Activated CD4-positive, alpha-beta T cell treated with anti-CD3 and anti-CD28 coated beads, Interleukin-2, amount 50 U/mL, for 24 hours (primary cell): ENCODE data around the gene FAM120C.

Source experiments
- DNase-seq, 2 donors: peaks; one replicate each; pipeline ENCODE4 v3.0.0-alpha.2; 2020; ENCODE audit warnings: low read depth in 1 of 2, low spot score in 1 of 2

FAM120C gene

GRCh38 chrX:54171091-54171490 is 12.0 kb downstream of the FAM120C start:
- no peak for DNase-seq

DNA sequence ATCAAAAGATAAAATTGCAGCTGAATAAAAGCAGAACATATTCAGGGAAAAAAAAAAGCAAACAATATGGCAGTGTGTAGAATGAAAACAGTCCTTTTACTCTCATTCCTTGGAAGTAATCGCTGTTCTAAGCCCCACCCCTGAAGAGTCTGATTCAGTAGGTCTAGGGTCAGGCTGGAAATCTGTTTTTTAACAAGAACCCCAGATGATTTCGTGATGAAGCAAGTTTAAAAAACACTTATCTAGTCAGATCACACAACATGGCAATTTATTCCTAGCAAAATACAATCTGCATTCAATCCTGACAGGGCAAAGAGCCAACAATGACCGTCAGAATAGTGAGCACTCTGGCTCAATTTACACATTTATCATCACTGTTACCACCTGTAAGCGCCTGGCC is 16.1 kb downstream of the FAM120C start:
- no peak for DNase-seq

DNA sequence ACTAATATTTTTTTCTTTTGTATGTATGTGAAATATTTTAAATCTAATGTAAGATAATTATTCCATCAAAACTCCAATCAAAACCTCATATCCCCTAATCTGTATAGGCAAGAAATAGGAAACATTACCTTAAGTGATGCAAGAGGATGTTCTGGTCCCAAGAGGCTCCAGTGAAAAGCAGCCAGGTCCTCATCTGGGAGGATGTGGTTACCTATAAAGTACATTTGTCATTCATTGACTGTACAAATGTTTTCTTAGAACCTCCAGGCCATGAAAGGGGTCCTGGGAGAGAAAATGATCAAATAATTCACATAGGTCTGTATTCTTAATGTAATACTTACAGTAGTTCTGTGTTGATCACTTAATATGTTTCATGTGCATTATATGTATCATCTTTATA is 25.5 kb downstream of the FAM120C start:
- DNase-seq, result no peak

DNA sequence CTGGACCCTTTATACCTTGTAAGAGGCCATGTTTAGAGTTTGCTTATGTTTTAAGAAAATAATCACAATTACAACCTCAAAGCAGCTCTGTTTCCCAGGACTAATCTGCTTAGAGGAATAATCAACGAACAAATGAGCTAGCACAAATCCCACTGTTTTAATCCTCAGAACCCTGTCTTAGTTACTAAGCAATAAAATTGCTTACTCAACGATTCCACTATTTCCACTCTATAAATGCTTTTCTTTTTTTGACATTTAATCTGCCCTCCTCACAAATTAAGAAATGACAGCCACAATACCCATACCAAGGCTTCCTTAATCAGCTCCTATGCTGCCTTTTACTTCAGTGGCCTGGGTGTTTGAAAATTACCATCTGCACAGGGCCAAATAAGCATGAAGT is 48.8 kb downstream of the FAM120C start:
- no peak for DNase-seq

- no peak for DNase-seq
Measured at GRCh38 chrX:54116391-54116790, 66.7 kb downstream of the FAM120C start.

DNA sequence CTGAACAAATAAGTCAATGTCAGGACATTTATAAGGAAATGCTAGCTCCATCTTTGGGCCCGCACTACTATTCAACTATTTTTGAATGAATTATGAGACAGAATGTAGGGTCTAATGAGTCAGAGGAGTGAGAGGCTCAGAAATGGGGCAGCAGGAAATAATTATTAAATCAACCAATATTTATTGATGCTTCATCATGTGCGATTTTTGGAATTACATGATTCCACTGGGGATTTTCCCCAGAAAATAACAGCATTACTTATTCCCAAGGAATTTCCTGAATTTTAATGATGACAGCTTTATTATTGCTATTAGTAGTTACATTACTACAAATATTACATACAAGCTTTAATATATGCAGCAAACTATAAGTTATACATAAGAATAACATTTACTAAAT is 89.5 kb downstream of the FAM120C start:
- DNase-seq, result no peak

DNA sequence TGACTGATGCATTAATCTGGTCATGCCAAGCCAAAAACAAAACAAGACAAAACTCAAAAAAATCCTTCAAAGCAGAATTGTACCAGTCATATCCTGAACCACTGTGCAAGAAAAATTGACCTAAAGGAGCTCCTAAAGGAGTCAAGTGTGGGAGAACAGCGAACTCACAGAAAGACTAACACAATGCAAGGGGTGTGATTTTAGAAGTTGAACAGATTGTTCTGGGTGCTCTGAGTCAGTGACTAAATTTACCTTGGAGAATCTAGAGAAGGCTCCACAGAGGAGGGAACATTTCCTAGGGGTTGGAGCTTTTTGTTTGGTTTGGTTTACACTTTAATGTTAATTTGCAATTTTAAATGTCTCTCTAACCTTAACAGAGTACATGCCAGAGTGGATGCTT is 89.9 kb downstream of the FAM120C start:
- DNase-seq, result no peak

- no peak for DNase-seq
Measured at GRCh38 chrX:54090880-54091279, 92.2 kb downstream of the FAM120C start.

DNA sequence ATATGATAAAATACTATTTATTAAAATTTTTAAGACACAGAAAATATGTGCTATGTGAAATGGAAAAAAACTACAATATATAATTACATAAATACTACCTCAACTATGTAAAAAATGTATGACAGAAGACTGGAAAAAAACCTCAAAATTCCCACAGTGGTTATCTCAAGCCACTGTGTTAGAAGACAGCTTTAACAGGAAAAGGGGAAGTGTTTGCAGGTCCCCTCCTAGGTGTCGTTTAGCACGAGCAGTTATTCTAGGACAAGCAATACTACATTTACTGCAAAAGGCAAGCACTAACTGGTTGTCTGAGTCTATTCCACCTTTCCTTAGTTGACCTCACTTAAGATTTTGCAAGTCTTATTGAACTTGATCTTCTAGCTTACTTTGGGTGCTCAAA is 93.9 kb downstream of the FAM120C start:
- no peak for DNase-seq

- no peak for DNase-seq
Measured at GRCh38 chrX:54087661-54088060, 95.4 kb downstream of the FAM120C start.

GRCh38 chrX:54085666-54086065 is 97.4 kb downstream of the FAM120C start:
- no peak for DNase-seq

DNA sequence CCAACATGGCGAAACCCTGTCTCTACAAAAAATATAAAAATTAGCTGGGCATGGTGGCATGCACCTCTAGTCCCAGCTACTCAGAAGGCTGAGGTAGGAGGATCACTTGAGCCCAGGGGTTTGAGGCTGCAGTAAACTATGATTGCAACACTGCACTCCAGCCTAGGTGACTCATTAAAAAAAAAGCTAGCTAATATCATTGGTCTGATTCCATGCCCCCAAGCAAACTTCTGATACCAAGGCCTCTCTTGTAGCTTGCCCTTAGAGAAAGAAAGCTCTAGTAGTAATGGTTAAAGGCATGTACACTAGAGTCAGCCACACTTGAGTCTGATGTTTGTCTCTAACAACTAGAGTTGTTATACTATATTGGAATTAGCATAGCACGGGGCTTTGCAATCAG is 106.2 kb downstream of the FAM120C start:
- DNase-seq, result no peak

- DNase-seq, result no peak
Measured at GRCh38 chrX:54074826-54075225, 108.2 kb downstream of the FAM120C start.

DNA sequence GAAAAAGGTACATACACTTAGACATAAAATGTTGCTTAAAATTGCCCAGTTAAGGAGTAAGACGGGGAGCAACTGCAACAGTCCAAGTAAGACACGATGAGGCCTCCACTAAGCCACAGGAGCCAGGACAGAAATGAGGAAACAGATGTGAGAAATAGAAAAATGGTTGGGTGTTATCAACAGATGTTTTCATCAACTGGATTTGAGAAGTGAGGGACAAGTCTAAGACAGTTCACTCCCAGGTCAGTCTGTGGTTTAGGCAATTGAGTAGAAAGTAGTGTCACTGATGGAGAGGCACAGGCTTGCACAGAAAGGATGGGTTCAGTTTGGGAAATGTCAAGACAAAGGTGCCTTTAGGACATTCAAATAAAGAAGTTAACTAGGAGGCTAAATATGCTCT is 115.3 kb downstream of the FAM120C start:
- DNase-seq, result no peak

DNA sequence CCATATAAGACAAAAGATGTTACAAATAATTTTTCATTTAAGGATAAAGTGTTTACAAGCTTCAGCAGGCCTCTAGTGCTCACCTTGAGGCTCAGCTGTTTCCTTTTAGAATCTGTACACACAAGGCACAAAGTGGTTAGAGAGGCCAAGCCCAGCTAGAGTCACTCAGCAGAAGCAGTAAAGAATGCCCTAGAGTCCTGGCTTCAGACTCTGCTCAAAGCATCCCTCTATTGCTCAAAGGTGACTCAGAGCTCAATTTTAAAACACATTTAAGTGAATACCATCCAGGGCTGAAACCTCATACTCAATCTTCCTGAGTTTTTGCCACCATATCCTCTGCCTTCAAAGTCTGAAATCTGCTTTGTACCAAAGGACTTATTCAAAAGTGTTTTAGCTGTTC is 116.2 kb downstream of the FAM120C start:
- no peak for DNase-seq

DNA sequence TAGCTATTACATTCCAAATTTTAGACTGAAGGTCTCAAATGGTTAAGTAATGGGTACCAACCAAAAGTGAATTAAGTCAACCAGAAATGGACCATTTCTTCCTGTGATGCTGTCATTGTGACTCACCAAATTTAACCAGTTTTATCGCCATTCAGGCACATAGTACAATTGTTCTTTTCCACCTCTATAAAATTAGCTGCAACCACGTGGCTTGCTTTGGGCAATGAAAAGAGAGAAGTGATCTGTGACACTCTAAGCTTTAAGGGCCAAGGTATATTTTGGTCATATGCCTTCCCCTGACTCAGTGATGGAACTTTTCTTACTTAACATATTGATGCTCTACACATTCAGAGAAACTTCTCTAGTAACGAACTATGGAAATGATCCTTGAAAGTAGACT is 118.5 kb downstream of the FAM120C start:
- DNase-seq, result no peak

DNA sequence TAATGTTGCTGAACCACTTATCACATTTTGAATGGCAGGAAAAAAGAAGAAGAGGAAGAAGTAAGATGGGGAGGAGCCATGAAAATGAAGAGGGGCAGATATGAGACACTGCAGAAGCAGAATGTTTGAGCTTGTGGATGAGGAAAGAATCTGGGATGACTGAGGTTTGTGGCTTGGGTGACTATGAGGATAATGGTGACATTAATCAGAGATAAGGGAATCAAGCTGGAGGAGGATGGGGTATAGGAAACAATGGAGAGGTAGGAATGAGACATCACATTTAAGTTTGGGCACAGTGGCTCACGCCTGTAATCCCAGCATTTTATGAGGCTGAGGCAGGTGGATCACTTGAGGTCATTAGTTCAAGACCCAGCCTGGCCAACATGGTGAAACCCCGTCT is 119.7 kb downstream of the FAM120C start:
- DNase-seq, result no peak

GRCh38 chrX:54049801-54050200 is 133.3 kb downstream of the FAM120C start:
- no peak for DNase-seq

DNA sequence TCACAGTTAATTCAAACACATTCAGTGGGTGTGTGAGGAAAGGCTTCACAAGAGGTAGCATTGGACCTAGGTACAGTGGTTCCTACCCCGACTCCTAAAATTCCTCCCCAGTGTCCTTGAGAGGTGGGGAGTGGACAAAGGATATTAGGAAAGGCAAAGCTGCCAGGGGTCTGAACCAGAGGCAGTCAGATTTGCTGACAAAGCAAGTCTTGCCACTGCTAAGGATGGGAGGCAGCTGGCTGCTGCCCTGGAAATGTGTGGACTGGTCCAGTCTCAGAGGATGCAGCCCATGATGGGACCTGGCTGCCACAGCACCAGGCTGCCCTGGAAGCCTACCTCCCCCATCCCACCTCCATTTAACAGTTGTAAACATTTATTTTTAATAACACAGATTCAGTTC is 134.6 kb downstream of the FAM120C start:
- DNase-seq, result no peak

- no peak for DNase-seq
Measured at GRCh38 chrX:54045563-54046228, 137.4 kb downstream of the FAM120C start.

DNA sequence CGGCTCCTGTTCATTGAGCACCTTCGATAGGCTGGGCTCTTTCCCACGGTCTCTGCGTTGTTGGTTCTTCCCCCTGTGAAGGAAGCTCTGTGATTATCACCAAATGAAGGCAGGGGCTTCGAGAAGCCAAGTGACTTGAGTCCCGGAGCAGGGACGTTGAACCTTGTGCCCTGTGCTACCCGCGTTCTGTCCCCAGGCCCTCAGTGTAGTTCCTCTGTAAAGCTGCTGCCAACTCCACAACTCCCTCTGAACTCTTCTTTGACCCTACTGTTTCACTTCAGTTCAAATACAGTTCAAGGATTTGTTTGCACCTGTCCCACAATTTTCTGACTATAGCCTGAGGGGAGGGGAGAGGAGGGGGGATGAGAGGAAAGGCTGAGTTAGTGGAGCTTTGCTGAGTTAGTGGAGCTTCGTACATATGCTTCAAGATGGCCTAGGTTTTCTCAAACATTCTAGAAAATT is 138.1 kb downstream of the FAM120C start:
- DNase-seq, result no peak

DNA sequence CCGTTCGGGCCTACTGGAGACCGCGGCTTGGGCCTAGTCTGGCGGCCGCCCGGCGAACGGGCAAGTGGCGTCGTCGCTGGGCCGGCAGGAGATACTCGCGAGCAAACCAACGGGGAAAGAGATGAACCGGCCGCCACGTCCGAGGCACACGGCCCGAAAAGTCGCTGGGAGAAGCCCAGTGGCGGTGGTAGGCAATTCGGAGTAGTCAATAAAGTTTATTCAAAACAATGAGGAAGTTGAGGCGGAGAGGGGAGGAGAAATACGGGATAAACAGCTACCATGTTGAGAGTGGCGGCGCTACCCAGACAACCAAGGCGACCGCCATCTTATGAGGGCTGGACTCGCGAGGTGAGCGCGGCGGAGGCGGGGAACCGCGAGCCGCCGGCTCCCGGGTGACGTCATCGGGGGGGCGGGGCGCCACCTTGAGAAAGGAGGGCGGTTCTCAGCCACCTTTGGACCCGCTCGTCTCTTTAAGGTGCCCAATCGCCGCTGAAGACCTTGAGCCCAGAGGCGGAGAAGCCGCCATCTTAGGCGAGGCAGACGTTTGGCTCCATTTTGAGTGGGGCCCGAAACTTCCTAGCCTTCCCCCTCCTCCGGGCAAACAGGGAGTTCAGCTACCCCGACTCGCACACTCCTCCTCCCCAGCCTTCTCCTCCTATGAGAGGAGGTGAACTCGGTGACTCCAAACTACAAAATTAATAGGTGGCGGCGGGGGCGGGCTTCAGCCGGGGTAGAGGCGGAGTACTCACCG is 138.8 kb downstream of the FAM120C start, which contains the start of gene PHF8:
Gene PHF8, minus strand, starts transcription at position 348 of the 751 bp plus-strand sequence. CDS start 1,745 bp downstream, outside the sequence.
- DNase-seq, result peak; percentile 81 to 89
